GM23338 (cell line): ENCODE data around the gene KCNQ5. TPM values are rescaled to one million over a fixed set of nuclear protein-coding genes. Genes with fewer than 3 reads are reported as not detected.

Experiments
- ATAC-seq: fragments of 200-7000 bp; cut with Tn5 transposase; 3 replicates; pipeline ENCODE4 v1.9.1; 2020
- DNase-seq: peaks from one replicate; pipeline ENCODE4 v3.0.0-alpha.2; 2015; ENCODE audit warnings: low spot score
- H2AFZ ChIP-seq: fragments of 200-600 bp; sonication (generic); 2 replicates; pipeline ENCODE4 v1.8.0; 2016; ENCODE audit warnings: antibody characterized with exemption, mild to moderate bottlenecking, moderate library complexity
- H3F3A ChIP-seq: fragments of 200-600 bp; sonication (generic); replicated peaks from 2 replicates; pipeline ENCODE4 v1.8.0; 2017; ENCODE audit warnings: antibody characterized with exemption, mixed run types, low read depth
- H3K27ac ChIP-seq: fragments of 200-600 bp; sonication (generic); 2 replicates; pipeline ENCODE4 v1.6.1; 2016; ENCODE audit warnings: low read depth
- H3K27me3 ChIP-seq: fragments of 200-600 bp; sonication (generic); 2 replicates; pipeline ENCODE4 v1.8.0; 2016; ENCODE audit warnings: mild to moderate bottlenecking, mixed run types, moderate library complexity; ENCODE audit not compliant: insufficient read depth
- H3K36me3 ChIP-seq: fragments of 200-600 bp; sonication (generic); 2 replicates; pipeline ENCODE4 v1.8.0; 2016; ENCODE audit warnings: mild to moderate bottlenecking; ENCODE audit not compliant: insufficient read depth
- H3K4me1 ChIP-seq: fragments of 200-600 bp; sonication (generic); 2 replicates; pipeline ENCODE4 v1.8.0; 2016; ENCODE audit warnings: mild to moderate bottlenecking, moderate library complexity; ENCODE audit not compliant: insufficient read depth
- H3K4me2 ChIP-seq: fragments of 200-600 bp; sonication (generic); 2 replicates; pipeline ENCODE4 v1.7.1; 2017; ENCODE audit warnings: mixed run types
- H3K4me3 ChIP-seq: fragments of 200-600 bp; sonication (generic); 2 replicates; pipeline ENCODE4 v1.6.1; 2016; ENCODE audit warnings: mixed run types
- H3K79me2 ChIP-seq: fragments of 200-600 bp; sonication (generic); replicated peaks from 2 replicates; pipeline ENCODE4 v1.8.0; 2017; ENCODE audit warnings: mild to moderate bottlenecking; ENCODE audit not compliant: insufficient read depth
- H3K9me2 ChIP-seq: fragments of 200-600 bp; sonication (generic); 2 replicates; pipeline ENCODE4 v1.8.0; 2017; ENCODE audit not compliant: insufficient read depth
- H4K20me1 ChIP-seq: fragments of 200-600 bp; sonication (generic); replicated peaks from 2 replicates; pipeline ENCODE4 v1.8.0; 2017; ENCODE audit warnings: mild to moderate bottlenecking; ENCODE audit not compliant: insufficient read depth
- H3K27ac Mint-ChIP-seq: 2 replicates; pipeline ENCODE4 v1.8.0; 2020; ENCODE audit warnings: inconsistent platforms, mild to moderate bottlenecking, moderate library complexity, mixed read lengths
- H3K27me3 Mint-ChIP-seq: 3 replicates; pipeline ENCODE4 v1.8.0; 2022; ENCODE audit warnings: low read depth, mild to moderate bottlenecking, moderate library complexity, mixed read lengths, inconsistent platforms; ENCODE audit not compliant: insufficient read depth, poor library complexity
- H3K36me3 Mint-ChIP-seq: 3 replicates; pipeline ENCODE4 v1.8.0; 2021; ENCODE audit warnings: low read depth, mild to moderate bottlenecking, inconsistent platforms, moderate library complexity, mixed read lengths
- H3K4me1 Mint-ChIP-seq: 3 replicates; pipeline ENCODE4 v1.8.0; 2020; ENCODE audit warnings: mild to moderate bottlenecking, inconsistent platforms, mixed read lengths
- H3K4me3 Mint-ChIP-seq: 3 replicates; pipeline ENCODE4 v1.8.0; 2021; ENCODE audit warnings: moderate library complexity, mild to moderate bottlenecking, inconsistent platforms, mixed read lengths
- H3K9me3 Mint-ChIP-seq: 3 replicates; pipeline ENCODE4 v1.8.0; 2020; ENCODE audit warnings: moderate library complexity, mild to moderate bottlenecking, inconsistent platforms, mixed read lengths
- CREB1 ChIP-seq: fragments of 250-450 bp; sonication (Bioruptor Pico); IDR thresholded peaks from 2 replicates; pipeline ENCODE4 v1.5.0; 2020; ENCODE audit warnings: low read depth, mild to moderate bottlenecking, moderate library complexity
- CTCF ChIP-seq, 2 experiments: fragments of 200-600 bp in 1 of 2; sonication (generic) in 1 of 2; conservative IDR thresholded peaks; 2 replicates each; pipeline versions ENCODE4 v1.5.1 to v1.6.1; 2016 to 2017; ENCODE audit warnings: antibody characterized with exemption in 2 of 2, low read depth in 2 of 2, mild to moderate bottlenecking in 2 of 2, moderate library complexity in 1 of 2
- ETS1 ChIP-seq: IDR thresholded peaks from 2 replicates; pipeline ENCODE4 v1.6.1; 2016; ENCODE audit warnings: antibody characterized with exemption
- EZH2 ChIP-seq: fragments of 200-600 bp; sonication (generic); IDR thresholded peaks from one replicate; pipeline ENCODE4 v1.8.0; 2017; ENCODE audit warnings: antibody characterized with exemption, mild to moderate bottlenecking, low read depth; ENCODE audit not compliant: unreplicated experiment
- EZH2phosphoT487 ChIP-seq: fragments of 200-600 bp; sonication (generic); IDR thresholded peaks from one replicate; pipeline ENCODE4 v1.8.1; 2018; ENCODE audit warnings: antibody characterized with exemption; ENCODE audit not compliant: unreplicated experiment
- JUNB ChIP-seq: IDR thresholded peaks from one replicate; pipeline ENCODE4 v1.6.1; 2016; ENCODE audit warnings: antibody characterized with exemption; ENCODE audit not compliant: unreplicated experiment
- NANOG ChIP-seq: IDR thresholded peaks from 2 replicates; pipeline ENCODE4 v1.6.1; 2016; ENCODE audit warnings: antibody characterized with exemption, borderline replicate concordance
- POLR2AphosphoS5 ChIP-seq: IDR thresholded peaks from 2 replicates; pipeline ENCODE4 v1.6.1; 2016; ENCODE audit warnings: antibody characterized with exemption, low read depth
- REST ChIP-seq: IDR thresholded peaks from one replicate; pipeline ENCODE4 v1.6.1; 2018; ENCODE audit warnings: antibody characterized with exemption; ENCODE audit not compliant: unreplicated experiment
- STAT1 ChIP-seq: IDR thresholded peaks from one replicate; pipeline ENCODE4 v1.6.1; 2016; ENCODE audit warnings: antibody characterized with exemption; ENCODE audit not compliant: unreplicated experiment
- ZNF114 ChIP-seq: fragments of 250-450 bp; sonication (Bioruptor Pico); IDR thresholded peaks from 2 replicates; pipeline ENCODE4 v1.5.0; 2020; ENCODE audit warnings: mild to moderate bottlenecking, moderate library complexity
- ZNF331 ChIP-seq: fragments of 250-450 bp; sonication (Bioruptor Pico); IDR thresholded peaks from 2 replicates; pipeline ENCODE4 v1.5.0; 2020; ENCODE audit warnings: low read depth, mild to moderate bottlenecking, moderate library complexity
- ZNF462 ChIP-seq: fragments of 250-450 bp; sonication (Bioruptor Pico); IDR thresholded peaks from 2 replicates; pipeline ENCODE4 v1.5.0; 2020; ENCODE audit warnings: mild to moderate bottlenecking, moderate library complexity
- polyA plus RNA-seq: library from polyadenylated mRNA; unstranded; fragments of >200 nt; fragmentation: Nextera tagmentation; extraction: Ambion mirVana; gene quantifications from 2 replicates; pipeline ENCODE4 v1.2.1, GENCODE V29; 2016
- total RNA-seq: library from RNA; depleted of rRNA; stranded (reverse); fragments of >200 nt; shearing (Covaris generic); gene quantifications from 2 replicates; pipeline ENCODE4 v1.2.3, GENCODE V29; 2014

Gene KCNQ5
- total and polyA plus RNA-seq, 2 experiments from 2014 or later = 0.68 to 0.87 TPM

- Histone ChIP-seq H3K27ac (no peak overlapping the region), H3K9me2 (no peaks in the 10 kb centered on the region), H2AFZ (no peak overlapping the region), H3K4me1 (0 out of 2 replicates have a peak, but pooled peaks cover 2% of the 10 kb centered on the region), H3F3A (no peaks in the 10 kb centered on the region), H4K20me1 (no peaks in the 10 kb centered on the region), H3K79me2 (no peaks in the 10 kb centered on the region), H3K36me3 (no peaks in the 10 kb centered on the region), H3K27me3 (no peaks in the 10 kb centered on the region), H3K4me2 (no peak overlapping the region), H3K4me3 (no peak overlapping the region)
- DNase-seq = no peak
- ATAC-seq = no peak
- Mint-ChIP-seq H3K4me1 (peaks cover 12% of the 10 kb centered on the region; the same call in 2 of the 3 replicates), H3K27me3 (no peaks in the 10 kb centered on the region), H3K4me3 (no peak overlapping the region), H3K27ac (no peak overlapping the region), H3K9me3 (no peaks in the 10 kb centered on the region), H3K36me3 (no peaks in the 10 kb centered on the region)
- TF ChIP-seq NANOG (no peak), EZH2phosphoT487 (no peak), EZH2 (no peak), REST (no peak), ZNF462 (CRISPR knock-in tag) (no peak), STAT1 (no peak), ETS1 (no peak), ZNF331 (no peak), CTCF (conservative IDR thresholded peaks at IDR 0.05; ENCODE audit: low read depth in 2 of 2) (no peak), ZNF114 (CRISPR knock-in tag) (no peak), CREB1 (CRISPR knock-in tag) (no peak), JUNB (no peak), POLR2AphosphoS5 (no peak)
Measured at GRCh38 chr6:73182021-73182607, 560.2 kb downstream of the KCNQ5 start.
